Suppressor macrophage treated with lipopolysaccharide for 1 hour (primary cell): ENCODE data around the gene SNX18.
"Not testable (repeated sequence)": the region's sequence is repeated elsewhere in the genome, so short reads cannot be mapped to it uniquely, and the experiment has no call there.

ENCODE experiments used
- DNase-seq, 3 donors: peaks; one replicate each; pipeline ENCODE4 v3.0.0-alpha.2; 2020 to 2022

Gene SNX18

DNA sequence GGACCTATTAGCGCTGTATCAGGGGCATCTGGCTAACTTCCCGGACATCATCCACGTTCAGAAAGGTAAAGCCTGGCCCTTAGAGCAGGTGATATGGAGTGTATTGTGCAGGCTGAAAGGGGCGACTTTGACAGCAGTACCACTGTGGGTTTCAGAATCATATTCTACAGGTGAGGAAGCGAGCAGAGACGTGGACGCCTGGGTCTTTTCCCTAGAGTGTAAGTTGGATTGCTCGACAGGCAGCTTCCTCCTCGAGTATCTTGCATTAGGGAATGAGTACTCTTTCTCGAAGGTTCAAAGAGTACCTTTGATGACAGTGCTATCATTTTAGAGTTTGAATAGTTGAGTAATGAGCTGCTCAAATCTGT lies 1.9 kb downstream of the SNX18 start:
- DNase-seq, result no peak

DNA sequence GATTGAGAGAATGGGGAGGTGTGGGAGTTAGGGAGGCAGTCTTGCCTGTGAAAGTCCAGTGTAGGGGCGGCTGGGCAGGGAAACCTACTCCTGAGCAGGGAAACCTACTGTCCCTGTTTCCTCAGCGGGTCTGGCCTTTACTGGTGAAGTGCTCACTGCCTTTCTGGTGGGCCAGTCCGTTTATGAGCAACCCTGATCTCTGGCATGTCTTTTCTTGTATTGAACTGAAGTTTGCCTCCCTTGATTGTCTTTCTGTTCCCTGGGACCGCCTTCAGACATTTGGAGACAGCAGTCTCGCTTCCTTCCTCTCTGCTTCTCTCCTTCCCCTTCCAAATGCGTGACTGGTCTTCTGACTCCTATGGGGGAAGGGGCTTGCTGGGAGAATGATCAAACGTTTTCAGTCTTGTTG lies 2.9 kb downstream of the SNX18 start:
- peak; percentile 73 to 79 (median 76) for DNase-seq

DNA sequence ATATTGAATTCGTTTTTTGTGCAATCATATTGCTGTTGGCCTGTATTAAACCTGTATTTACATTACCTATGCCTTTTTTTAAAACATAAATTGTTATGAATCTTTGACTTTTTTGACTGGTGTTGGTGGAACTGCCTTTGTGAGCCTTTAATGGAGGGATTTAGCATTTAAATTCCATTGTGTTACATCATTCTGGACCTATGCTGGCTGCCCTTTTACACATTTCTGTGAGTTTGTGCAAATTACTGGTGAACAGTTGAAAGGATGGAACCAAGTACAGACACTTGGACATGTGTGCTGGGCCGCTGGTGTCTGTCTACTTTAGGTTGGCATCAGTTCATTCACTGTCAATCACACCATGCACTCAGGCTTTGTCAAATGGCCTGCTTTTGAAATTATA lies 3.4 kb downstream of the SNX18 start:
- DNase-seq, result no peak

DNA sequence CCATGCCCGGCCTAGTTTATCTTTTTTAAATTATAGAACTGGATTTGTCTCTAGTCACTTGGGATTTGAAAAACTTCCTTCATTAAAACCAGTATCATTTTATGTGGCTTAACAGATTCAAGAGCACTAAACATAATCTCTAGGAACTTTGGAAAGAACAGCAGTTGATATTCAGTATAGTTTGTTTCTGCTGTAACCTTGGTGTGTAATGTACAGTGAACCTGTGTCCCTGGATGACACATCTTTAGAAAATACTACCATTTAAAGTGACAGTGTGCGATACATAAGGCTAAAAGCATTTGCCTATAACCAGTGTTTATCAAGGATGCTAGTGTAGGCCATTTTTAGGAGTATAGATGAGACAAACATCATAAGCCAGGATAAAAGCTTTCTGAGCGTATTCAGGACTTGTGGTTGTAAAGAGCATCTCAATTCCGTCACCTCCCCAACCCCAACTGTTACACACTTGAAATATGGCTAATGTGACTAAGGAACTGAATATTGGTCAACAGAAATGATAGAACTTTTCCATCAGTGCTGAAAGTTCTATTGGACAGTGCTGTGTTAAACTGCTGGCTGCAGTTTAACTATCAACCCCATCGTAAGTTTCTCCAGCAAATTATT lies 4.4 kb downstream of the SNX18 start:
- peak in 1 of 3 donors; percentile 30 for DNase-seq

DNA sequence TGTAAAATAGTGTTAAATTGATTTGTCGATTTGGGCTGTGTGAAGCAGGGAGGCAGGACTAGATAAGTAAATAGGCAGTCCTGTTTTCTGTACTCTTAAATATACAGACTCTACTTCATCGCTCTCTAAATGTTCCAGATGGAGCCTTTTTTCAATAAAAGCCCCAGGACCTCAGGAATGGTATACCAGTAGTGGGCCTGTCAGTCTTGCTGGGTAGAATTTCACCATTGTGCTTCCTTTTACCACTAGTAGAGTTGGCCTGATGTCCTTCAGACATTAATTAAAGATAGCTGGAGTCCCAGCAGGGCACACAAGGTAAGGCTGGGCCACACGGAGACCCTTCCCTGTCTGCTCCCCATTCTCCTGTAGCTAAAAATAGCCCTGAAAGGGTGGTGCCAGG lies 6.0 kb downstream of the SNX18 start:
- DNase-seq, result no peak

DNA sequence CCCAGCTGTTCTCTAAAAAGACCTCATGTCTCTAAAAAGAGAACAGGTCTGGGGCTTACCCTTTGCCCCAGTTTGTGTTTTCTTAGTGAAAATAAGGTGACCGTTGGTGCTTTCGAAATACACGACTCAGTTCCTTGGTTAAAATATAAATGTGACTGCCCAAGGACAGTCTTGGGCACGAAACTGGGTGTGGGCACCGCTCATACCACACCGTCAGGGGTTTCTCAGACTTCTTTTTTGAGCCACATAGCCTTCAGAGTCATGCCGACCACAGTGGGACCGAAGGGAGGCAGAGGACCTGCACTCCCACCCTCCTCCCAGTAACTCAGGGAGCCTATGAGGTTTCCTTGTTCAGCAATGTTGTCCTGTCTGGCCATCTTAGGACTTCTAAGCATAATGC lies 6.5 kb downstream of the SNX18 start:
- peak in 1 of 3 donors; percentile 22 for DNase-seq

DNA sequence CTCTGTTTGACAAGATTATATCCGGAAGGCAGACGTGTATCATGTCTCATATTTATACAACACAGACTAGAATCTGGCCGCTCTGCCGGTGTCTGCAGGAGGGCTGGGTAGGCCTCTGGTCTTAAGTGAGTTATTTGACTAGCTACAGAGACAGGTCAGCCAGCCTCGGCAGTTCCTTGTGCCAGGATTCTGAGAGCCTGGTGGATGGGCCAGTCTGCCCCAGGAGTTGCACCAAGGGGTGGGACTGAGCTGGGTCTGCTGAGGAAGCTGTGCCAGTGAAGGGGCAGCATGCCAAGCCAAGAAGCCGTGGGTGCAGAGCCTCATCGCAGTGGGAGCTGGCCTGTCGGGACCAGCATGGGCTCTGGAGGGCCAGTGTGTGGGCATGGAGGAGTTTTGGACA lies 7.1 kb downstream of the SNX18 start:
- DNase-seq, result peak in 1 of 3 donors; percentile 22

DNA sequence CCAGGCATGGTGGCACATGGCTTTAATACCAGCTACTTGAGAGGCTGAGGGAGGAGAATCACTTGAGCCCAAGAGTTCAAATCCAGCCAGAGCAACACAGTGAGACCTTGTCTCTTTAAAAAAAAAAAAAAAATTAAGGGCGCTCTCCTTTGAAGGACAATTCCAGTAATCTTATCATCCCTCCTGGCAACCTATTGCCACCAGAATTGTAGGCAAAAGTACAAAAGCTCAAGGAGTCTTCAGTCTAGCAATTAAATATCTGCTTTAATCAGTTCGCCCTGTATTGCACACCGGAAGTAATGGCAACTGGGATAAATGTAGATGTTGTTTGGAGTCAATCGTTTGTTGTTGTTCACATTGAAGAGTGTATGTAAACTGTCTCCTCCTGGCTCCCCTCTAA lies 7.7 kb downstream of the SNX18 start:
- no peak for DNase-seq

DNA sequence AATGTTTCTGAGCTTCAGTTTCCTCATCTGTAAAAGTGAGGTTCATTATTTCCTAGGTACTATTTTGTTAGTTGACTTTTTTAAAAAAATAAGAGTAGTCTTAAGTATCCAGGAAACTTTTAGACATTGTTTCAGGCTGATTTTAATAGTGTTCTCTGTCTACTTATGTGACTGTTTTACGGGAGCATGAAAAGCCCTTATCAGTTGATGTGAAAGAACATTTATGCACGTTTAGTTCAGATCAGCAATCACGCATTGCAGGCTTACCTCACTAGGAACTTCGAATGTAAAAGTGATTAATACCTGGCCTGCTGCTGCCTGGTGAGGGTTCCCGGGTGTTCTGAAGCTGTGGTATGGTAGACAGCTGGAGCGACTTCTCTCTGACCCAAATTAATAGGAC lies 8.1 kb downstream of the SNX18 start:
- DNase-seq, result no peak

DNA sequence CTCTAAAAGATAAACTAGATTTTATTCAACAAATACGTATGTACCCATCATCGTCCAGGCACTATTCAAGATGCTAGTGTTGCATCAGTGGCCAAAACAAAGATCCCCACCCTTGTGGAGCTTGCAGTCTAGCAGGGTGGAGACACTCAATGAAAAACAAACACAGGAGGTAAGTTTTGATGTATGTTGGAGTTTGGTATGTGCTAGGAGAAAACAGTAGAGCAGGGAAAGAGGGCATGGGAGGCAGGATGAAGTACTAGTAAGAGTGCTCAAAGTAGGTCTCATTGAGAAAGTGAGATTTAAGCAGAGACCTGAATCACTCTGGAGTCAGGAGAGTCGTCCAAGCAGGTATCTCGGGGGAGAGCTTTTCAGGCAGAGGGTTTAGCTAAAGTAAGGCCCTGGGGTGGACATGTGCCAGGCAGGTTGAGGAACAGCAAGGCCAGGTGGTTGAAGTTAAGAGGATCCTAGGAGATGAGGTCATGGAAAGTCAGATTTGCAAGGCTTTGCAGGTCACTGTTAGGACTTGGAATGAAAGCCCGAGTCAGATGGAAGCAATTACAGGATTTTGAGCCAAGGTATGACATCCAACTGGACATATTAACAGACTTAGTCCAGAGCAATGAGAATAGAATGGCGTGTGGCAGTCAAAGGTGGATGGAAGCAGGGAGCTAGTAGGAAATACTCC lies 9.2 kb downstream of the SNX18 start:
- DNase-seq, result no peak

DNA sequence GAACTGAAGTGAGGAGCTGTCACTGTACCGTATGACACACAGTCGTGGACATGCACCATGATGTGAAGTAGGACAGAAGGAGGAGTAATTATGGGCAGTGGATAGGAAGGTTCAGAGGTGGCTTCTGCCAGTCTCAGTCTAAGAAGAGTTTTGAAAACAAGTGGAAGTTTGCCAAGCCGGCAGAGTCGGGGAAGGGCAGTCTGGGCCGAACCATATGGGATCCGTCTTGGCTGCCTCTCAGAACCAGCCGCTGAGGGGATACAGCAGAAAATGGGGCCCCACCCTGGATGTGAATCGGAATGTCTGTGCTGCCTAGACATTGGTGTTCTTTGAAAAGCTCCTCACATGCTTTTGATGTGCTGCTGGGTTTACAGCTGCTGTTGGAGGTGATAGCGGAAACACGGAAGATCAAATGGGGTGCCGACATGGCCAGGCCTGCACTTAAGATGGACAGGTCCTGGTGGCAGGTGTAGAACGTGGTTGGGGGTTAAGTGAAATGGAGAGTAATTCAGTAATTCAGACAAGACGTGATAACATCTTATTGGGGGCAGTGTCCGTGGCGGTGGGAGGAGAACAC lies 11.2 kb downstream of the SNX18 start:
- DNase-seq, result no peak

DNA sequence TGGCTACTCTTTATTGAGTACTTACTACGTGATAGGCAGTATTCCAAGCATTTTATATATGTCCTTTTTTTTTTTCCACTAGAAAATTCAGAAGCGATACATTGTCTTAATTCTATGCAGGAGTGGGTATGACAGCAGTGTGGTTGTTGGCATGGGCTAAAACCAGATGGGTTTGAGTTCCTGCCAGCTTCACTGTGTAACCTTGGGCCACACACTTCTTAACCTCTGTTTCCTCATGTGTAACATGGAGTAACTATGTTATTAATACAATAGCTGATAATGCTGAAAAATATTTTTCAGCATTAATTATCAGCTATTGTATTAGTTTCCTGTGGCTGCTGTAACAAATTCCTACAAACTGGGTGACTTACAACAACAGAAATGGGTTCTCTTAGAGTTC lies 12.0 kb downstream of the SNX18 start:
- no peak for DNase-seq

DNA sequence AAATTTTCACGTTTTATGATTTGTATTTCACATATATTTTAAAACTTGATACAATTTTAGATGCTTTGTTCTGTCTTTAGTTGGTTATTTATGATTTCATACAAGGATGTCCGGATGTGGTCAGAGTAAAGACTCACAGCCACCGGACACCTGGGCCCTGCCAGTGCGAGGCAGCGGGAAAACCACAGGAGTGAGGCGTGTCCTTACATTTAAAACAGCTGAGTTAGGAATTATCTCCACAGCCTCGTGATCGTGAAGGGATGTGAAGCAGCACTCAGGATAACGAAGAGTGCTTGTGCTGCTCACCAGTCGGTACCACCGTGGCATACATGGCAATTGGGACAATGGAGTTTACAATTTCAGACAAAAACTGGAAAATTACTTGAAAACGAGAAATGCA lies 14.0 kb downstream of the SNX18 start:
- no peak for DNase-seq

DNA sequence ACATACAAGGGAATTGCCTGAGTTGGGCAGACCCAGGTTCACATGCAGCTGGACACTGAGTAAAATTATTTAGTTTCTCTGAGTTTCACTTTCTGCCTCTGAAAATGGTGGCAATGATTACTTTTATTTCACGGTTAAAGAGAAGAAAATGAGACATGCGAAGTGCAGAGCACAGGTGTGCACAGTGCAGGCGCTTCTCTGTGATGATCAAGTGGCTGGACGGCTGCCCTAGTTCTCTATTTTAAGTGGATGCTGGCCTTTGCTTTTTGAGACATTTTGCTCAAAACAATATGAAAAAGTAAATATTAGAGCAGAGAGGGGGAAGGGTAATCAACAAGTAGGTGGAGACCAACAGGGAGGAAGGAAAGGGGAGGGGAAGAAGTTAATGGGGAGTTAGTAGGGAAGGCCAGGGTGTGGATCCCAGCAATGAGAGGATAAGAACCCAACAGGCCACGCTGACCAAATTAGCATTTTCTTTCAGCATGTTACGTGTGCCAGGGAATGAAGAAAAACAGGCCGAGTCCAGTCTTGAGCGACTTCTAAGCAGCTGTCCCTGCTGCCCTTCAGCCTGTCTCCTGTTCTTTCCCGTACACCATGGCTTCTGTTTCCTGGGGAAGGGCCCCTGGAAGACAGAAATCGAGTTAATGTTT lies 16.1 kb downstream of the SNX18 start:
- no peak for DNase-seq

DNA sequence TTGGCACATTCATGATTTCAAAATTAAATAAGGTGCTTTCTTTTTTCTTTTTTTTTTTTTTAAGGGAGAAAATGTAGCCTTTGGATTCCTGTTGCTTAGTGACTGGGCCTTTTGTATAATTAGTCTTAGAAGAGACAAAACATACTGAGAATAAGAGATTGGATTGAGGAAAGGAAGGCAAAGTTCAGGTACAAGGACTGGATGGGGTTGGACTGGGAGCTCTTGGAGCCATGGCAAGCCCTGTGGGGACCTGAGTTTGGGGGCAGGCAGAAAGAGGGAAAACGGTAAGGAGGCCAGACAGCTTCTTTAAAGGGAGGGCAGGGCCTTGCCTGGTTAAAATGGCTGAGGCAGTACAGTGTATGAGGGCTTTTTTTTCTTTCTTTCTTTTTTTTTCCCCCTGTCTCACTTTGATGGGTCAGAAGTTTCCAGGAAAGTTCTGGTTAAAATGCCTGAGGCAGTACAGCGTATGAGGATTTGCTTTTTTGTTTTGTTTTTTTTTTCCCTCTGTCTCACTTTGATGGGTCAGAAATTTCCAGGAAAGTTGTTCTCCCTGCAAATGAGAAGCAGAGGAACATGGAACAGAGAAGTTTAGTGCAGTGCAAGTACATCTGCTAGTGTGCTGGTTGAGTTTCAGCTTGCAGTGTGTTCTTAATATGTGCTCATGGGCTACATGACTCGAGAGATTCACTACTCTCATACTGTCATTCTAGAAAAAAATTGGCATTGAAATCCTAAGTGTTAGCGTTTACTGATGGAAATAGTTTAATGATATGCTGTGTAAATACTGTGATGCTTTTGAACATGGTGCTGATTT lies 16.8 kb downstream of the SNX18 start:
- no peak for DNase-seq

DNA sequence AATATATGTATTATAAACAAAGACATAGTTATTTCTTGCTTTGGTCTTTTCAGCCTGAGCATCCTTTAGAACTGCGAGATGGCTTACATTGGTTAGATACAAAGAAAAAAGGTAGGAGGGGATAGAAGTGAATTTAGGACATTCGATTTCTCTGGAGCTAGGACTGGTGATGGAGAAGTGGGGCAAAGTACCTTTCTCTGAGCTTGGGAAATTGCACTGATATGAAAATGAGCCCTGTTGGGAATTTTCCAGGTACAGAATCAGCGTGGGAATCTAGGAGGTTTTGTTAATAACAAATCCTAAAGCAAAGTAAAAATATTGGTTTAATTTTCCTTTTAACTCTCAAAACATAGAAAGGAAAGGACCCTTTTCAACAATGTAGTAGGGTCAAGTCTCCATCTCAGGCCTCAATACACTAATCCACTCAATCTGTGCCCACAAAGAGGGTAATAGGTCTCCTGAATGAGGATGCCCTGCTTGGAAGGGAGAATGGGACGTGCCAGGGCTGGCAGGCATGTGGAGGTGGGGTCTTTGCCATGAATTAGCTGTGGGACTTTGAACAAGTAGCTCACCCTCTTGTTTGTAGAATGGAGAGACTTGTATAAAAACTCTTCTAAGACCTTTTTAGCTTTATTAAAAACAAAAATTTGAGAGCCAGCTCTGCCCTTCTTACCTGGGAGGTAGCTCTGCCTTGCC lies 17.7 kb downstream of the SNX18 start:
- no peak for DNase-seq

DNA sequence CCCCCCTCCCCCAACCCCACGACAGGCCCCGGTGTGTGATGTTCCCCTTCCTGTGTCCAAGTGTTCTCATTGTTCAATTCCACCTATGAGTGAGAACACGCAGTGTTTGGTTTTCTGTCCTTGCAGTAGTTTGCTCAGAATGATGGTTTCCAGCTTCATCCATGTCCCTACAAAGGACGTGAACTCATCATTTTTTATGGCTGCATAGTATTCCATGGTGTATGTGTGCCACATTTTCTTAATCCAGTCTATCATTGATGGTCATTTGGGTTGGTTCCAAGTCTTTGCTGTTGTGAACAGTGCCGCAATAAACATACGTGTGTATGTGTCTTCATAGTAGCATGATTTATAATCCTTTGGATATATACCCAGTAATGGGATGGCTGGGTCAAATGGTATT lies 18.8 kb downstream of the SNX18 start:
- not testable (repeated sequence) for DNase-seq

DNA sequence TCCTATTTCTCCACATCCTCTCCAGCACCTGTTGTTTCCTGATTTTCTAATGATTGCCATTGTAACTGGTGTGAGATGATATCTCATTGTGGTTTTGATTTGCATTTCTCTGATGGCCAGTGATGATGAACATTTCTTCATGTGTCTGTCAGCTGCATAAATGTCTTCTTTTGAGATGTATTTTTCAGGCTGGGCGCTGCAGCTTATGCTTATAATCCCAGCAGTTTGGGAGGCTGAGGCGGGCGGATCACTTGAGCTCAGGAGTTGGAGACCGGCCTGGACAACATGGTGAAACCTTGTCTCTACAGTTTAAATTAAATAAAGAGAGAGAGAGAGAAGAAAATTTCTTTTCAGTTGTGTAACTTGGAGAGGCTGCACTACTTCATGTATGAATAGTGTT lies 19.3 kb downstream of the SNX18 start:
- not testable (repeated sequence) for DNase-seq

DNA sequence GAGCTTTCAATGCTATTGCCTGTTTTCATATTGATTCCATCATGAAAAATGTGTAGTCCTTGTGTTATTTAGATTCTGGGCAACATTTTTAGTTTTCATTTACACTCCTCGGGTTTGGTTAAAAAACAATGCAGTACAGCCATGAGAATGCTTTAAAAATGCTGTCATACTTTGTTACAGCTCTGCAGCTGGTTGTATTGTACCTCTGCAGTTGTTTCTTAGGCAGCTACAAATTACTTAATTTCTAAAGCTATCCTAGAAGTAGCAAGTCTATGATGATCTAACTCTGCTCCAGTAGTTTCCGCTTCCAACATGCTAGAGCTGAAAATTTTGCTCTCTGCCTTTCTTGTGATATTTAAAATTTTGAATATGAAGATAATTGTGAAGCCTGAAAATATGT lies 20.2 kb downstream of the SNX18 start:
- DNase-seq, result no peak

DNA sequence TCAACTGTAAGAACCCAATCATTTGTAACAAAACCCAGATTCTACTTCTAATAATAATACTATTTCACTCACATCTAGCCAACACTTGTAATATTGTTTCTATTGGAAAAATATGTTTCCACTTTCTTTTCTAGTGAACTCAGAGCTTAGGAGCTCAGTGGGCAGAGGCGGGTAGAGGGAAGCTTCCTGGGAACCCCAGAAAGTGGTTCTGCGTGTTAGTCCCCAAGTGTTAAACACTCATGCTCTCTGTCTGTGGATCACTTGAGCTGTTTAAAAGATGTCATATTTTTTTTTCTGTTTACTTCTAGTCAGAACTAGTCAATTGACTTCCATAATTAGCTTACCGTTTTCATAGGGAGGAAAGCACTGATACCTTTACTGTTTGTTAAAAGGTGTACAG lies 20.6 kb downstream of the SNX18 start:
- no peak for DNase-seq

DNA sequence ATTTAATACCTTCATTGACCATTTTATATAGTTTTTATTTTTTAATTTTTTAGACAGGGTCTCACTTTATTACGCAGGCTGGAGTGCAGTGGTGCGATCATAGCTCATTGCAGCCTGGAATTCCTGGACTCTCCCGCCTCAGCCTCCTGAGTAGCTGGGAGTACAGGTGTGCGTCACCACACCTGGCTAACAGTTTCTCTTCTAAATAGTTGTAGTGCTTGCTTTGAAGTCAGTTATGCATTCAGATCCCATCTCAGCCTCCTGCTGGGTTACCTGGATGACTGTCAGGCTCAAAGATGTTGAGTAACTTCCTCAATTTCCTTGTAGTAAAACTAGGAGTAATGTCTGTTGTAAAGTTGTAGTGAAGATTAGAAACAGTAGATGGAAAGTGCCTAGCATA lies 21.4 kb downstream of the SNX18 start:
- no peak for DNase-seq

DNA sequence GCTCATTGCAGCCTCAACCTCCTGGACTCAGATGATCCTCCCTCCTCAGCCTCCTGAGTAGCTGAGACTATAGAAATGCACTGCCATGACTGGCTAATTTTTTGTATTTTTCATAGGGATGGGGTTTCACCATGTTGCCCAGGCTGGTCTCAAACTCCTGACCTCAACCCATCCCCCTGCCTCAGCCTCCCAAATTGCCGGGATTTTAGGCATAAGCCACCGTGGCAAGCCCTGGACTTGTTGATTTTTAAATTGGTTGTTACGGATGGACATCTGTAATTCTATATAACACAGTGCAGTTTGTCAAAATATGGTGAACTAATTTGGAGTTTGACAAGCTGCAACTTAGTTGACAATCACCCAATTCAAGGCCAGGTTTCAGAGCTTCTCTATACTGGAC lies 22.7 kb downstream of the SNX18 start:
- no peak for DNase-seq
